ENCODE measurements around the gene DGKZ. TPM values are rescaled to one million over a fixed set of nuclear protein-coding genes. Genes with fewer than 3 reads are reported as not detected.

Gene DGKZ
- total and polyA plus RNA-seq, 10 of the 15 experiments (the other 5 are each of a cell fraction or from before 2014, with no cell fraction given): 0.50 to 78.4 (median 39.5) TPM

DNA sequence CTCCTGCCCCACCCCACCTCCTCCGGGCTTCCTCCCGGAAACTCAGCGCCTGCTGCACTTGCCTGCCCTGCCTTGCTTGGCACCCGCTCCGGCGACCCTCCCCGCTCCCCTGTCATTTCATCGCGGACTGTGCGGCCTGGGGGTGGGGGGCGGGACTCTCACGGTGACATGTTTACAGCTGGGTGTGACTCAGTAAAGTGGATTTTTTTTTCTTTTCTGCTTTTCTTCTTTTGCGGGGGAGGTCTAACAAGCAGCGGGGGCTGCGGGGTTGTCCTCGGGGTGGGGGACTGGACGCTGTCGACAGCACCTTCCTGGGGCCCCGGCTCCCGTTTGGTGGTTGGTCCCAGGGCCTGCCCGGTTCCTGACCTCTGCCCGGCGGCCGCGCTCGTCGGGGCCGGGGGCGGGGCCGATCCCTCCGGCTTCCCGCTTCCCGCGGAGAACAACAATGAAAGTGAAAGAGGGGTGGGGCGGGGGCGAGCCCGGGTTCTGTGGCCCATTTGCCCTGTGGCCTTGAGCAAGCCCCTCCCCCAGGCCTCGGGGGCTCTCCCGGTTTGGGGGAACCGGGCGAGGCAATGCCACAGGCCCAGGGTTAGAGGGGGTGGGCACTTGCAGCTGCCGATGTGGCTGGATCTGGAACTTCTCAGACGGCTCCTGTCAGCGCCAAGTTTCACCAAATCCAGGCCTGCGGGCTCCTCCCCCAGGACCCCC, 33.2 kb downstream of the DGKZ start:
- Histone ChIP-seq H3K36me3 (ENCODE audit: control insufficient read depth in 2 of 2, insufficient read depth in 2 of 2, low read length in 1 of 2) (peaks cover 4 to 12% of the 10 kb centered on the region in 2 experiments; a peak in 3 of 4 replicates), H3K79me2 (ENCODE audit: control insufficient read depth, insufficient read depth, low read length) (no peaks in the 10 kb centered on the region), H3K27me3 (replicated peaks in 1 of 2; ENCODE audit: control insufficient read depth in 2 of 2, insufficient read depth in 2 of 2, low read length in 1 of 2) (peaks cover 6 to 12% of the 10 kb centered on the region in 2 experiments), H3K9me3 (replicated peaks; ENCODE audit: control insufficient read depth, insufficient read depth, low read length) (no peaks in the 10 kb centered on the region), H2AFZ (ENCODE audit: control insufficient read depth, low read depth, low read length) (peak overlapping the region; percentile 47; the same call in 1 of the 2 replicates), H3K4me2 (ENCODE audit: control insufficient read depth, insufficient read depth) (peak overlapping the region; percentile 99), H4K20me1 (ENCODE audit: control insufficient read depth, insufficient read depth) (no peaks in the 10 kb centered on the region), H3K4me1 (ENCODE audit: control insufficient read depth, insufficient read depth, low read length) (peaks cover 8% of the 10 kb centered on the region), H3K27ac (ENCODE audit: control insufficient read depth, insufficient read depth) (no peak overlapping the region), H3K9ac (ENCODE audit: control insufficient read depth, insufficient read depth, low read length) (peak overlapping the region; percentile 39), H3K4me3 (peak overlapping the region; percentile 70)
- ATAC-seq (peak; percentile 58), FAIRE-seq (no peak), DNase-seq (ENCODE audit: low read depth, low spot score) (no peak)
- in situ Hi-C loops (cut with MboI) (no loop called here), intact Hi-C loops (cut with micrococcal nuclease; ENCODE audit: unreplicated experiment) (no loop called here)
- no TSS peak for BruUV-seq (replicated peaks)
- POLR2A ChIA-PET: interaction anchor here (0.6 kb wide), 1 partner anchor 532 kb away, joined by 3 read pairs; no protein-coding TSS in a partner anchor
- 10% methylated on average over 42 of the region's 45 CpGs for WGBS (ENCODE audit: insufficient coverage, insufficient replicate concordance, low lambda C conversion rate, missing lambda C conversion rate)
- RAD21 ChIA-PET (ENCODE audit: unreplicated experiment): interaction anchor here (0.7 to 1.3 kb wide), 2 partner anchors 11 to 64 kb away, joined by 3 read pairs; no protein-coding TSS in a partner anchor
- SMC1A ChIA-PET (ENCODE audit: uncharacterized antibody, unreplicated experiment): no interaction called here
- CTCF ChIA-PET: no interaction called here
- no peak for TF ChIP-seq ESRRA (IDR thresholded peaks at IDR 0.05; ENCODE audit: low read length)
- peak; percentile 15; the same call in 1 of the 2 replicates for TF ChIP-seq ATF7 (IDR thresholded peaks at IDR 0.05; ENCODE audit: low read depth)
- TF ChIP-seq HDAC6 (IDR thresholded peaks at IDR 0.05; ENCODE audit: unreplicated experiment): no peak
- peak; percentile 74; the same call in 1 of the 2 replicates for TF ChIP-seq IKZF1 (conservative IDR thresholded peaks at IDR 0.05)
- no peak for TF ChIP-seq USF1 (IDR thresholded peaks at IDR 0.05; ENCODE audit: borderline replicate concordance, extremely low read length, insufficient read depth, low read depth, low read length)
- TF ChIP-seq EGR1 (IDR thresholded peaks at IDR 0.05; ENCODE audit: borderline replicate concordance in 1 of 2, low read depth in 2 of 2, low read length in 2 of 2): peak in 1 of 2 experiments; percentile 48; a peak in 1 of 3 replicates
- TF ChIP-seq MLLT1 (IDR thresholded peaks at IDR 0.05): no peak
- TF ChIP-seq PML (IDR thresholded peaks at IDR 0.05; ENCODE audit: low read length): peak; percentile 32; the same call in 1 of the 2 replicates
- TF ChIP-seq CTCF (IDR thresholded peaks at IDR 0.05 in 2 of 3, conservative IDR thresholded peaks at IDR 0.05 in 1 of 3; ENCODE audit: control insufficient read depth in 2 of 3, extremely low read depth in 1 of 3, insufficient read depth in 1 of 3, low read depth in 3 of 3, low read length in 3 of 3): no peak
- no peak; the same call in 1 of the 2 replicates for TF ChIP-seq BACH1 (IDR thresholded peaks at IDR 0.05; ENCODE audit: borderline replicate concordance)
- TF ChIP-seq MTA3 (IDR thresholded peaks at IDR 0.05; ENCODE audit: borderline replicate concordance, low read length): peak; percentile 66; the same call in 1 of the 2 replicates
- no peak for TF ChIP-seq ZNF24 (IDR thresholded peaks at IDR 0.05)
- TF ChIP-seq TCF12 (IDR thresholded peaks at IDR 0.05; ENCODE audit: low read depth, low read length): 0 out of 2 replicates have a peak, but pooled peaks have one; percentile 2
- no peak for TF ChIP-seq SP1 (IDR thresholded peaks at IDR 0.05; ENCODE audit: low read depth, low read length)
- 0 out of 2 replicates have a peak, but pooled peaks have one; percentile 41 for TF ChIP-seq RB1 (IDR thresholded peaks at IDR 0.05; ENCODE audit: borderline replicate concordance)
- no peak for TF ChIP-seq JUND (IDR thresholded peaks at IDR 0.05; ENCODE audit: low read depth, low read length)
- TF ChIP-seq CREB1 (IDR thresholded peaks at IDR 0.05; ENCODE audit: low read depth): peak; percentile 45; the same call in 1 of the 2 replicates
- TF ChIP-seq DPF2 (IDR thresholded peaks at IDR 0.05): peak; percentile 63
- TF ChIP-seq IKZF2 (IDR thresholded peaks at IDR 0.05): peak; percentile 39 to 48; a peak in 2 of 4 replicates
- TF ChIP-seq NR2F1 (conservative IDR thresholded peaks at IDR 0.05): peak; percentile 56; the same call in 1 of the 2 replicates

Measured in GM12878 (cell line).